Left ventricle myocardium superior (tissue), 1 donor: ENCODE results near the gene ACSL3. TPM values are rescaled to one million over a fixed set of nuclear protein-coding genes. Genes with fewer than 3 reads are reported as not detected.

ENCODE experiments used
- ATAC-seq: fragments of 200-7000 bp; cut with Tn5 transposase; one replicate; pipeline ENCODE4 v1.9.1; 2020; ENCODE audit warnings: mild to moderate bottlenecking, moderate library complexity
- DNase-seq: peaks from one replicate; pipeline ENCODE4 v3.0.0-alpha.2; 2020
- intact Hi-C: fragments of 100-400 bp; cut with micrococcal nuclease; formaldehyde crosslinking; loops from one replicate; pipeline ENCODE4 v1.11.0; 2022
- total RNA-seq: library from RNA; stranded (reverse); fragmentation: NEBNext Ultra II Directional; extraction: Animal tissue kit (Norgen Biotek cat#: 25700); gene quantifications from one replicate; pipeline ENCODE4 v1.2.1, GENCODE V29; 2021
- donor health status: DM: no; HTN: yes; CAD: no; lungs with severe emphysema.

ACSL3 gene
- total RNA-seq, 1 donor from 2014 or later, result 48.8 TPM

- DNase-seq (no peak), ATAC-seq (no peak)
- intact Hi-C loops, result no loop called here
Measured at GRCh38 chr2:222928335-222928734, 67.5 kb downstream of the ACSL3 start.

- no peak for ATAC-seq
- intact Hi-C loops, result no loop called here
- no peak for DNase-seq
Measured at GRCh38 chr2:222930862-222931261, 70.0 kb downstream of the ACSL3 start.

- no peak for ATAC-seq
- intact Hi-C loops, result no loop called here
- no peak for DNase-seq
Measured at GRCh38 chr2:222931659-222932058, 70.8 kb downstream of the ACSL3 start.

- DNase-seq, result no peak
- intact Hi-C loops, result no loop called here
- ATAC-seq, result no peak
Measured at GRCh38 chr2:222933458-222933857, 72.6 kb downstream of the ACSL3 start.

GRCh38 chr2:222935688-222936298 is 75.0 kb downstream of the ACSL3 start:
- DNase-seq (no peak), ATAC-seq (no peak)
- intact Hi-C loops, result no loop called here

GRCh38 chr2:222936705-222937104 is 75.9 kb downstream of the ACSL3 start:
- ATAC-seq (no peak), DNase-seq (no peak)
- intact Hi-C loops, result no loop called here

GRCh38 chr2:222938327-222938726 is 77.5 kb downstream of the ACSL3 start:
- ATAC-seq, result no peak
- no peak for DNase-seq
- intact Hi-C loops, result no loop called here

GRCh38 chr2:222939208-222939856 is 78.5 kb downstream of the ACSL3 start:
- no peak for DNase-seq
- intact Hi-C loops, result no loop called here

GRCh38 chr2:222939979-222940378 is 79.1 kb downstream of the ACSL3 start:
- ATAC-seq (no peak), DNase-seq (no peak)
- intact Hi-C loops, result no loop called here

More at GRCh38 chr2:222939208-222939856, 78.5 kb downstream of the ACSL3 start:
- peak; percentile 88 for ATAC-seq

- DNase-seq (no peak), ATAC-seq (no peak)
- intact Hi-C loops, result no loop called here
Measured at GRCh38 chr2:222941510-222942032, 80.7 kb downstream of the ACSL3 start.

- DNase-seq, result no peak
- no peak for ATAC-seq
- intact Hi-C loops, result no loop called here
Measured at GRCh38 chr2:222942561-222942960, 81.7 kb downstream of the ACSL3 start.

- intact Hi-C loops, result no loop called here
- no peak for ATAC-seq
- DNase-seq, result no peak
Measured at GRCh38 chr2:222942977-222943376, 82.1 kb downstream of the ACSL3 start.

- no peak for DNase-seq
- intact Hi-C loops, result no loop called here
- ATAC-seq, result no peak
Measured at GRCh38 chr2:222943820-222944219, 83.0 kb downstream of the ACSL3 start.

- no peak for DNase-seq
- no peak for ATAC-seq
- intact Hi-C loops, result no loop called here
Measured at GRCh38 chr2:222944552-222944951, 83.7 kb downstream of the ACSL3 start.

GRCh38 chr2:222944971-222945740 is 84.3 kb downstream of the ACSL3 start:
- ATAC-seq (no peak), DNase-seq (no peak)
- intact Hi-C loops, result no loop called here

GRCh38 chr2:222945887-222946286 is 85.1 kb downstream of the ACSL3 start:
- no peak for ATAC-seq
- intact Hi-C loops, result no loop called here
- DNase-seq, result no peak

- ATAC-seq, result no peak
- DNase-seq, result no peak
- intact Hi-C loops, result no loop called here
Measured at GRCh38 chr2:222946700-222947287, 86.0 kb downstream of the ACSL3 start.

- DNase-seq (no peak), ATAC-seq (no peak)
- intact Hi-C loops, result no loop called here
Measured at GRCh38 chr2:222949073-222949472, 88.2 kb downstream of the ACSL3 start.

GRCh38 chr2:222949690-222950323 is 89.0 kb downstream of the ACSL3 start:
- no peak for ATAC-seq
- intact Hi-C loops, result no loop called here
- no peak for DNase-seq
